Muscle layer of colon (tissue), 2 donors: ENCODE data around the gene AQR.

Source experiments
- H3K27ac ChIP-seq: one replicate; pipeline ENCODE4 v1.7.0; 2013; ENCODE audit warnings: low read depth, mild to moderate bottlenecking, low read length, moderate library complexity
- H3K27me3 ChIP-seq, 2 donors: one replicate each; pipeline ENCODE4 v1.7.0; 2013; ENCODE audit warnings: low read length in 2 of 2, mild to moderate bottlenecking in 2 of 2; ENCODE audit not compliant: insufficient read depth in 2 of 2, control insufficient read depth in 1 of 2
- H3K36me3 ChIP-seq: one replicate; pipeline ENCODE4 v1.7.0; 2013; ENCODE audit warnings: mild to moderate bottlenecking, low read length; ENCODE audit not compliant: insufficient read depth
- H3K4me1 ChIP-seq: one replicate; pipeline ENCODE4 v1.7.0; 2013; ENCODE audit warnings: mild to moderate bottlenecking, low read length; ENCODE audit not compliant: insufficient read depth
- H3K4me3 ChIP-seq, 2 donors: one replicate each; pipeline ENCODE4 v1.7.0; 2013; ENCODE audit warnings: low read length in 2 of 2, low read depth in 1 of 2, mild to moderate bottlenecking in 1 of 2, moderate library complexity in 1 of 2
- H3K9ac ChIP-seq: one replicate; pipeline ENCODE4 v1.7.0; 2013; ENCODE audit warnings: low read length
- H3K9me3 ChIP-seq: one replicate; pipeline ENCODE4 v1.7.0; 2013; ENCODE audit warnings: mild to moderate bottlenecking, low read length
- donor health status: abdominal sarcoma.
- donor health status: Adenocarcinoma of cecum.

AQR gene

DNA sequence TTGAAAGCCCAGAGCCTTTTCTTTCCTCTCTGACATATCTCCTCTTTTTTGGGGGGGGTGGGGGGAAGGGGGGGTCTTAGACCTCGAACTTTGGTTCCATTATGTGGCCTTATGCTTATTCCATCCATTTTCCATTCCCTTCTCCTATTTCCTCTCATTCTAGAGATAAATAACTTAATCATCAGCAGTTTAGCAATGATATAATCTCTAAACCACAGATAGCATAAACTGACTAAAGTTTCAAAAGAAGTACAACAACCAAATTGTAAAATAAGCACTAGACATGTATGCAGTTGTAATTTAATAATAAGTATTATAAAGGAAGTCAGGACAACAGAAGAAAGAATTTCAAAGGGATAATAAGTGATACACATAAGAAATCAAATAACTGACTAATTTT, 64.5 kb downstream of the AQR start:
- Histone ChIP-seq H3K27ac (no peak overlapping the region), H3K36me3 (peaks cover 31% of the 10 kb centered on the region), H3K4me1 (peaks cover 17% of the 10 kb centered on the region), H3K9ac (no peak overlapping the region), H3K4me3 (no peak overlapping the region), H3K9me3 (no peaks in the 10 kb centered on the region), H3K27me3 (no peaks in the 10 kb centered on the region)

DNA sequence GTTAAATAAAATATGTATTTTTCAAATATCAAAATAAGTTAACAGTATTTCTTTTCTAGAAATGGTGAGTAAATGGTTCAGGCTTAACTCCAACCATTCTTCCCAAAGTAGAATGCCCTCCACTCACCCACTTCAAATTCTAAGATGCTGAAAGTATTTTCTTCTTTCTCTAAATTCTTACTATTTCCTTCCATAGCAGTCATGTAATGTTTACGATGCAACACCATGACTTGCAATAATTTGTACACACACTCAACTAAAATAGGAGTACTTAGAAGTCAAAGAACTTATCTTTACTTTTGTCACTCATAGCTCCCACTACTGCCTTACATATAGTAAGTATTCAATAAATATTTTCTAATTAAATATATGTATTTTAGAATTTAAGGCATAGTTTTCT, 65.0 kb downstream of the AQR start:
- Histone ChIP-seq H3K4me3 (no peak overlapping the region), H3K36me3 (peaks cover 31% of the 10 kb centered on the region), H3K9ac (no peak overlapping the region), H3K27ac (no peak overlapping the region), H3K27me3 (no peaks in the 10 kb centered on the region), H3K9me3 (no peaks in the 10 kb centered on the region), H3K4me1 (peaks cover 17% of the 10 kb centered on the region)

DNA sequence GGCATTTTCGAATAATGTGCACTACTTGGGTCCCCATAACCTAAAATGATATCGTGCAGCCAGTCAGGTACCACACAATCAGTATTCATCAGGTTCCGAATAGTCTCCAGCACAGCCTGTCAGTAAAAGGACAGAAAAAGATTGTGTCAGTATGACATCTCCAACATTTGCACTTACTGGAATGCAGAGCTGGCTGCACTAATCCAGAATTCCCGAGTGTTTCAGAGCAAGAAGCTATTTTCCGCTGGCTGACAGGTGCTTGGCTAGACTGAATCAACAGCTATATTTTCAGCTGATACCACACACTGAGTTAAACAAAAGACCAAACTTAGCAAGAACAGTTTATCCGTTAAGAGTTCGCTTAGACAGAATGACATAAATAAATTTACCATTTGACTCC, 68.8 kb downstream of the AQR start:
- Histone ChIP-seq H3K4me1 (peaks cover 8% of the 10 kb centered on the region), H3K27me3 (no peaks in the 10 kb centered on the region), H3K9me3 (no peaks in the 10 kb centered on the region), H3K36me3 (peaks cover 16% of the 10 kb centered on the region), H3K27ac (no peak overlapping the region), H3K4me3 (no peak overlapping the region), H3K9ac (no peak overlapping the region)

DNA sequence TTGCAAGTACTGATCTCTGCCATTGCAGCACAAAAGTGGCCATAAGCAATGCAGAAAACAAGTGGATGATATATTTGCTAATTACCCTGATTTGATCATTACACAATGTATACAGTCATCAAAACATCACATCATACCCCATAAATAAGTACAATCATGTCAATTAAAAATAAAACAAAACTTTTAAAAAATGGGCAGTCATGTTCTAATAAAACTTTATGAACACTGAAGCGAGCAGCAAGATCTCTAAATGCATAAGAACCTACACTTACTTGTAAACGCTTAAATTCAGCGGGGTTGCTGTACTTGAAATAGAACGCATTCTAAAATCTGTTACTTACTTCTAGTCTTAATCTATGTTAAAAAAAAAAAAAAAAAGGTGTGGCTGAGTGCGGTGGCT, 73.4 kb downstream of the AQR start:
- no peak overlapping the region for H3K9ac ChIP-seq
- H3K4me3 ChIP-seq: no peak overlapping the region
- no peaks in the 10 kb centered on the region for H3K27me3 ChIP-seq
- peaks cover 10% of the 10 kb centered on the region for H3K9me3 ChIP-seq
- peaks cover 8% of the 10 kb centered on the region for H3K4me1 ChIP-seq
- peaks cover 19% of the 10 kb centered on the region for H3K36me3 ChIP-seq
- H3K27ac ChIP-seq: no peak overlapping the region

DNA sequence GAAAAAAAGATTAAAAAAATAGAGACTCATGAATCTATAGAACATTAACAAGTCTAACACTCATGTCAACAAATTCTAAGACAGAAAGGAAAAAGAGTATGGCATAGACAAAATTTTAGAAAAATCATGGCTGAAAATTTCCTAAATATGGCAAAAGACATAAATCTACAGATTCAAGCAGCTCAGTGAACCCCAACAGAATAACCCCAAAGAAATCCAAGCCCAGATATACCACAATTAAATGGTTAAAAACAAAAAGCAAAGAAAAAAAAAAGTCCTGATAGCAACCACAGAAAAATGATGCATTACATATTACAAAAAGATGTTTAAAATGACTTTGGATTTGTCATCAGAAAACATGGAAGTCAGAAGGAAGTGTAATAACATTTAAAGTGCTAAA, 75.6 kb downstream of the AQR start:
- H3K4me3 ChIP-seq: no peak overlapping the region

DNA sequence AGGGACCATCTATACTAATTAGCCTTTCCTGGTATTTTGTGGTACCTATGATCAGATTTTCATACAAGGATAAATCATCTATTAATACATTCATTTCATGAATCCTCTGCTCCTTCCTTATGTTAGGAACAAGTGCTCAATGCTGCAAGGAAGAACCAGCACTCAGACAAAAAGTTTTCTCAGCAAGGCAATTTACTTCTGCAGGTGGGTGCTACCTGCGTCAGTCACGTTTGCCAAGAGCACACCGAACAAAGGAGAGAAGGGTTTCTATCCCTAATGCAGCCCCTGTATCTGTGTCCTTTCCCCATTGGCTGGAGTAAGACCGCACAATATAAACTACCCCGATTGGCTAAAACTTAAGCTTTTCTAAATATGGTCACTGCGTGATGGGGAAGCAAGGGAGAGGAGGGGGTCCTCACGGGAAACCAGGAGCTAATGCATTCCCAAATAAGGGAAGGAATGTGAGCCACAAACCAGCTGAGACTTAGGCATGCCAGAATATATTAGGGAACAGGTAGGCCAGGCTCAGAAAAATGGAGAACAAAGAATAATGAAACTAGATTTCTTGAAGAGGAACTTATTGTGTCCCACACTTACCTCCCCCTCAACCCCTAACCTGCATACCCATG, 76.5 kb downstream of the AQR start:
- Histone ChIP-seq H3K27me3 (no peaks in the 10 kb centered on the region), H3K4me3 (no peak overlapping the region), H3K9ac (no peak overlapping the region), H3K4me1 (no peaks in the 10 kb centered on the region), H3K27ac (no peak overlapping the region), H3K36me3 (peaks cover 18% of the 10 kb centered on the region), H3K9me3 (peaks cover 10% of the 10 kb centered on the region)

More for the DNA sequence above, 75.6 kb downstream of the AQR start:
- Histone ChIP-seq H3K27ac (no peak overlapping the region), H3K36me3 (peaks cover 18% of the 10 kb centered on the region), H3K9ac (no peak overlapping the region), H3K4me1 (no peaks in the 10 kb centered on the region), H3K9me3 (peaks cover 10% of the 10 kb centered on the region), H3K27me3 (no peaks in the 10 kb centered on the region)

DNA sequence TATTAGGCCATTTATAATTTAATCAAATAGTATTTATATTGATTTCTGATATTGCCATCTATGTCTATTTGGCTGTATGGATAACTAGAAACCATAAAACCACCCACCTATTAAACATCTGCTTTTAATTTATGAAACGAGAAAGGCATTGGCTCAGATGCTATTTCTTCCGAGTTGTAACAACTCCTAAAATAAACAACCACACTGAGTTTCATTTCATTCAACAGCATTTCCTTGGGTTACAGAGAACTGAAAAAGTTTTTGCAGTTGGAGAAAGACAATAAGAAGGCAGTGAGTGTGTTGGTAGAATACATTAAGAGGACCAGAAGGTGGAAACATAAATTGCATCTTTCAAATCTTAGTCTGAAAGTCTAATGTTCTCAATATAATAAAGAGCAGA, 79.1 kb downstream of the AQR start:
- Histone ChIP-seq H3K36me3 (peaks cover 18% of the 10 kb centered on the region), H3K9ac (no peak overlapping the region), H3K4me1 (no peaks in the 10 kb centered on the region), H3K27me3 (no peaks in the 10 kb centered on the region), H3K9me3 (peaks cover 10% of the 10 kb centered on the region), H3K4me3 (no peak overlapping the region), H3K27ac (no peak overlapping the region)

DNA sequence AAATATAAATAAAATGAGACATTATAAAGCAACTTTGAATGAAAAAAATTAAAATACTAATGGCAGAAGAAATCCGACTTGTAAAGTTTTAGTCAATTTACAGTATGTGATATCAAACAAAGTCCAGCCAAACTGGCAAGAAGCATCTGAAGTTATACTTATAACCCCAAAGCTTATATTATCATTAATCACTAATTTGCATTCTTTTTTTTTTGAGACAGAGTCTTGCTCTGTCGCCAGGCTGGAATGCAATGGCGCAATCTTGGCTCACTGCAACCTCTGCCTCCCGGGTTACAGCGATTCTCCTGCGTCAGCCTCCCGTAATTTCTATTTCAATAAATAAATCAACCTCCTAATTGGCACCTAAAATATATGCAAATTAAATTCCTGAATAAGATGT, 80.1 kb downstream of the AQR start:
- H3K9ac ChIP-seq: no peak overlapping the region
- H3K36me3 ChIP-seq: peaks cover 18% of the 10 kb centered on the region
- peaks cover 10% of the 10 kb centered on the region for H3K9me3 ChIP-seq
- H3K27me3 ChIP-seq: no peaks in the 10 kb centered on the region
- no peak overlapping the region for H3K4me3 ChIP-seq
- no peak overlapping the region for H3K27ac ChIP-seq
- H3K4me1 ChIP-seq: no peaks in the 10 kb centered on the region

DNA sequence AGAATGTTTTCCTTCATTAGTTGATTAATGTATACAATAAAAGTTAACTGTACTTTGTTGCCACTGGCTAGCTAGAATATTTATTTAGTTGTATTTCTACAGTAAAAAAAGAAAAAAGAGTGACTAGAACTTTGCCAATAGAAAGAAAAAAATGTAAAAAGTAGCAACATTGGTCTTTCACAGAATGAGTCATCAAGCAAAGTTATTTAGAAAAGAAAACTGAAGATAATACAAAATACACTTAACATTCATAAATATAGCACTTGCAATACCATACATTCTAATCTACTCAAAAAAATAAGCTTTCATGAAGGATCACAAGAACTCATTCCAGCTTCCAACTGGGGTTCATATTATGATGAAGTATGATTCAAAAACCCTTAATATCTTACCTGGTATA, 83.4 kb downstream of the AQR start:
- peaks cover 16% of the 10 kb centered on the region for H3K36me3 ChIP-seq
- H3K27me3 ChIP-seq: no peaks in the 10 kb centered on the region
- H3K9ac ChIP-seq: no peak overlapping the region
- H3K27ac ChIP-seq: no peak overlapping the region
- no peak overlapping the region for H3K4me3 ChIP-seq
- no peaks in the 10 kb centered on the region for H3K9me3 ChIP-seq
- no peaks in the 10 kb centered on the region for H3K4me1 ChIP-seq

DNA sequence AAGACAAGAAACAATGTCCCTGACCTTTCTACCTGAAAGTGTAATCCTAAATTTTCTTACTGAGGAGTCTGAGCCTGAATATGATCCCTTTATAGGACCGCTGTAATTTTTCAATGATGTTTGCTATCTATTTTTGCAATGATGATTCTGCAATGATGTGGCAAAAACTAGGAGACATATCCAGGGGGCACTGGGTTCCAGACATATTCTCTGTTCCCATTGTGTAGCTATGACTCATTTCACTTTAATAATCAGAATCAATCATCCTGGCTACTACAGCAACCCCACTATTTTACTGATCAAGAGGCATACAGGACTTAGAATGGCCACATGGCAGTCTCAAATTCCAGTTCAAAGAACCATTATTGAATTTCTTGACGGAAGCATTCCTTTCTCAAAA, 85.9 kb downstream of the AQR start:
- H3K27ac ChIP-seq: no peak overlapping the region
- no peak overlapping the region for H3K9ac ChIP-seq
- peaks cover 19% of the 10 kb centered on the region for H3K36me3 ChIP-seq
- no peaks in the 10 kb centered on the region for H3K4me1 ChIP-seq
- no peaks in the 10 kb centered on the region for H3K9me3 ChIP-seq
- H3K4me3 ChIP-seq: no peak overlapping the region
- H3K27me3 ChIP-seq: no peaks in the 10 kb centered on the region

DNA sequence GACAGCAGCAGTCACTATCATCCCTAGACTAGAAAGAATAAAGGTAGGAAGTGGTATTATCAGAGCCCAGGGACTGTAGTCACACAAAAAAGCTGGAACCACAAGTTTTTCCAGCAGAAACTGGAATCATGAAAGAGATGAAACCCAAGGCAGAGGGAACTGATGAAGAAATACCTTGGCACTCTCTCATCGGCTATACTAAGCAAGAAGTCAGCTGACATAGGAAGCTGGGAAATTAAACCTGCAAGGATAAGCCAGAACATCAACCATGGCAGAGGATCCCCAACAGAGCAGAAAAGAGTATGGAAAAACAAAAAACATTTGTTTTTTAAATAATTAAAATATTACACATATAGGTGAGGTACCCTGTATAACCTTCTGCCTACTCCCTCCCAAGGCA, 86.5 kb downstream of the AQR start:
- peaks cover 19% of the 10 kb centered on the region for H3K36me3 ChIP-seq
- no peaks in the 10 kb centered on the region for H3K9me3 ChIP-seq
- H3K9ac ChIP-seq: no peak overlapping the region
- H3K27me3 ChIP-seq: no peaks in the 10 kb centered on the region
- H3K27ac ChIP-seq: no peak overlapping the region
- H3K4me1 ChIP-seq: no peaks in the 10 kb centered on the region
- H3K4me3 ChIP-seq: no peak overlapping the region

DNA sequence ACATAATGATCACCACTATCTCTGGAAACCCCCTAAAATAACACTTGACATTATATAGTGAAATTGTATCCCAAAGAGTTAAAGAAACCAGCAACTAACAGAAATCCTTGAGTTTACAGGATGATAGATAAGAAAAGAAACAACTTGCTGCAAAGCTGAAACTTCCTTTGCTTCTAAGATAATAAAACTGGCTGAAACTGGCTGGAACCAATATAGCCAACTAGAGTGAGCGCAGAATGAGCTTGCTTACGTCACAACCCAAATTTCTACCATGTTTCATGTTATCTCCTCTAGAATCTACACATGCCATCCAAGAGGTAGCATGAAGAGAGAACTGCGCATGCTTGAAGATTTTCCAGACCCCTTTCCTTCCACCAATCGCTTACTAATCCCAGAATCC, 90.4 kb downstream of the AQR start:
- Histone ChIP-seq H3K4me1 (no peaks in the 10 kb centered on the region), H3K36me3 (peaks cover 27% of the 10 kb centered on the region), H3K9me3 (no peaks in the 10 kb centered on the region), H3K9ac (no peak overlapping the region), H3K27ac (no peak overlapping the region), H3K27me3 (no peaks in the 10 kb centered on the region), H3K4me3 (no peak overlapping the region)
